ENCODE results near the gene DYSF.

DNA sequence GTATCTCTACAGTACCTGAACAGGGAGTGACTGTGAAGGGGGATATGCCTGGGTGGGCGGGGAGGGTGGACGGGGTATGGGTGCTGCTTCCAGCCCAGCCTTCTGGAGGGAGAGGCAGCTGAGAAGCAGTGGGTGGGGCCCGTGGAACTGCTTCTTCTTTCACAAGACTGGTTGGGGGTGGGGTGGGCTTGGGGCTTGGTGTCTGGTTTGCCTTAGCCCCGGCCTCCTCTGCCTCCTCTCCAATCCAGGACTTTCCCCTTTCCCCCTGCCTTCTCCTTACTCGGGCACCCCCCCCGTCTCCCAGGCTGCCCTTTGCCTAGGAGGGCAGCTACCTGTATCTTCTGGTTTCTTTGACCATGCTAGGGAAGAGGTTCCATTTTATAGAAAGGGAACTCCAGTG lies 233.4 kb downstream of the DYSF start:
- TF ChIP-seq, protein P1, sequence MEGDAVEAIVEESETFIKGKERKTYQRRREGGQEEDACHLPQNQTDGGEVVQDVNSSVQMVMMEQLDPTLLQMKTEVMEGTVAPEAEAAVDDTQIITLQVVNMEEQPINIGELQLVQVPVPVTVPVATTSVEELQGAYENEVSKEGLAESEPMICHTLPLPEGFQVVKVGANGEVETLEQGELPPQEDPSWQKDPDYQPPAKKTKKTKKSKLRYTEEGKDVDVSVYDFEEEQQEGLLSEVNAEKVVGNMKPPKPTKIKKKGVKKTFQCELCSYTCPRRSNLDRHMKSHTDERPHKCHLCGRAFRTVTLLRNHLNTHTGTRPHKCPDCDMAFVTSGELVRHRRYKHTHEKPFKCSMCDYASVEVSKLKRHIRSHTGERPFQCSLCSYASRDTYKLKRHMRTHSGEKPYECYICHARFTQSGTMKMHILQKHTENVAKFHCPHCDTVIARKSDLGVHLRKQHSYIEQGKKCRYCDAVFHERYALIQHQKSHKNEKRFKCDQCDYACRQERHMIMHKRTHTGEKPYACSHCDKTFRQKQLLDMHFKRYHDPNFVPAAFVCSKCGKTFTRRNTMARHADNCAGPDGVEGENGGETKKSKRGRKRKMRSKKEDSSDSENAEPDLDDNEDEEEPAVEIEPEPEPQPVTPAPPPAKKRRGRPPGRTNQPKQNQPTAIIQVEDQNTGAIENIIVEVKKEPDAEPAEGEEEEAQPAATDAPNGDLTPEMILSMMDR (IDR thresholded peaks at IDR 0.05): no peak
- no peak for TF ChIP-seq POLR2A (IDR thresholded peaks at IDR 0.05)
